IMR-90 (cell line): ENCODE data around the gene STXBP4. TPM values are rescaled to one million over a fixed set of nuclear protein-coding genes. Genes with fewer than 3 reads are reported as not detected.

ENCODE experiments used
- ATAC-seq: fragments of 200-7000 bp; cut with Tn5 transposase; 2 replicates; pipeline ENCODE4 v1.9.1; 2020; ENCODE audit warnings: low read depth, mild to moderate bottlenecking, moderate library complexity
- BruUV-seq: library from RNA; stranded (reverse); fragments of 400-500 nt; replicated peaks from 2 replicates; lab custom pipeline; 2021; lab: Mats Ljungman, UMichigan
- CTCF ChIA-PET: fragments of 300-600 bp; formaldehyde crosslinking; extraction: SDS; loops from one replicate; lab custom pipeline; 2021; ENCODE audit warnings: antibody characterized with exemption; lab: Yijun Ruan, JAX
- POLR2A ChIA-PET: fragments of 300-600 bp; sonication (Branson Sonifier 250); formaldehyde crosslinking; loops from one replicate; lab custom pipeline; 2022; ENCODE audit warnings: antibody characterized with exemption; ENCODE audit not compliant: unreplicated experiment; lab: Charles Lee
- DNase-seq: peaks from one replicate; pipeline ENCODE4 v3.0.0; 2013
- H2AFZ ChIP-seq: replicated peaks from 2 replicates; pipeline ENCODE3; 2013; ENCODE audit warnings: low read length, mild to moderate bottlenecking; ENCODE audit not compliant: poor library complexity
- H2AK5ac ChIP-seq: 2 replicates; pipeline ENCODE4 v1.6.1; 2013; ENCODE audit warnings: low read depth, low read length, inconsistent platforms
- H2AK9ac ChIP-seq: replicated peaks from 2 replicates; pipeline ENCODE3; 2013; ENCODE audit warnings: mild to moderate bottlenecking, low read depth, low read length, moderate library complexity; ENCODE audit not compliant: poor library complexity
- H2BK120ac ChIP-seq: 2 replicates; pipeline ENCODE4 v1.6.1; 2013; ENCODE audit warnings: low read depth, low read length, inconsistent platforms
- H2BK15ac ChIP-seq: 3 replicates; pipeline ENCODE4 v1.6.1; 2013; ENCODE audit warnings: low read depth, low read length, inconsistent platforms
- H2BK20ac ChIP-seq: 2 replicates; pipeline ENCODE4 v1.6.1; 2013; ENCODE audit warnings: low read depth, mild to moderate bottlenecking, inconsistent platforms, low read length, moderate library complexity
- H2BK5ac ChIP-seq: 2 replicates; pipeline ENCODE4 v1.6.1; 2013; ENCODE audit warnings: mild to moderate bottlenecking, low read depth, low read length, inconsistent platforms; ENCODE audit not compliant: poor library complexity, severe bottlenecking
- H3K14ac ChIP-seq: replicated peaks from 2 replicates; pipeline ENCODE4 v1.6.1; 2013; ENCODE audit warnings: low read depth, low read length, inconsistent platforms
- H3K18ac ChIP-seq: 2 replicates; pipeline ENCODE4 v1.6.1; 2013; ENCODE audit warnings: low read depth, low read length, control low read depth
- H3K23ac ChIP-seq: 2 replicates; pipeline ENCODE4 v1.6.1; 2013; ENCODE audit warnings: low read depth, low read length, inconsistent platforms
- H3K27ac ChIP-seq: 2 replicates; pipeline ENCODE4 v1.5.1; 2013; ENCODE audit warnings: mild to moderate bottlenecking, control low read depth, low read length; ENCODE audit not compliant: insufficient read depth
- H3K27me3 ChIP-seq: 2 replicates; pipeline ENCODE4 v1.6.1; 2013; ENCODE audit warnings: low read length; ENCODE audit not compliant: control insufficient read depth, insufficient read depth
- H3K36me3 ChIP-seq: 2 replicates; pipeline ENCODE4 v1.6.1; 2013; ENCODE audit warnings: low read length, mixed read lengths; ENCODE audit not compliant: control insufficient read depth, insufficient read depth
- H3K4ac ChIP-seq: 2 replicates; pipeline ENCODE4 v1.6.1; 2013; ENCODE audit warnings: low read depth, low read length, inconsistent platforms
- H3K4me1 ChIP-seq: 2 replicates; pipeline ENCODE4 v1.6.1; 2013; ENCODE audit warnings: low read length, mixed read lengths; ENCODE audit not compliant: control insufficient read depth, insufficient read depth
- H3K4me2 ChIP-seq: 2 replicates; pipeline ENCODE4 v1.6.1; 2013; ENCODE audit warnings: low read depth, mild to moderate bottlenecking, control low read depth, low read length, moderate library complexity
- H3K4me3 ChIP-seq: 2 replicates; pipeline ENCODE4 v1.5.1; 2013; ENCODE audit warnings: low read depth, mild to moderate bottlenecking, control low read depth, low read length, moderate library complexity; ENCODE audit not compliant: insufficient read depth
- H3K56ac ChIP-seq: 2 replicates; pipeline ENCODE4 v1.6.1; 2013; ENCODE audit warnings: low read length, inconsistent platforms; ENCODE audit not compliant: insufficient read depth; ENCODE audit errors: extremely low read depth
- H3K79me1 ChIP-seq, 2 experiments: 2 replicates each; pipeline ENCODE4 v1.6.1; 2013; ENCODE audit warnings: low read length in 2 of 2, inconsistent platforms in 1 of 2, low read depth in 1 of 2
- H3K9ac ChIP-seq: 2 replicates; pipeline ENCODE4 v1.6.1; 2013; ENCODE audit warnings: low read depth, low read length, control low read depth
- H3K9me1 ChIP-seq: 2 replicates; pipeline ENCODE4 v1.6.1; 2013; ENCODE audit warnings: low read length, inconsistent platforms; ENCODE audit not compliant: insufficient read depth
- H3K9me3 ChIP-seq: 2 replicates; pipeline ENCODE4 v1.6.1; 2013; ENCODE audit warnings: low read length; ENCODE audit not compliant: control insufficient read depth, insufficient read depth
- H4K20me1 ChIP-seq: 2 replicates; pipeline ENCODE4 v1.6.1; 2013; ENCODE audit warnings: low read length, inconsistent platforms; ENCODE audit not compliant: insufficient read depth
- H4K5ac ChIP-seq: 2 replicates; pipeline ENCODE4 v1.6.1; 2013; ENCODE audit warnings: mild to moderate bottlenecking, low read depth, low read length, control low read depth
- H4K8ac ChIP-seq, 2 experiments: 2 replicates each; pipeline ENCODE4 v1.6.1; 2013; ENCODE audit warnings: low read depth in 2 of 2, low read length in 2 of 2, control low read depth in 1 of 2, inconsistent platforms in 1 of 2
- H4K91ac ChIP-seq: 2 replicates; pipeline ENCODE4 v1.6.1; 2013; ENCODE audit warnings: low read depth, low read length, inconsistent platforms; ENCODE audit not compliant: insufficient read depth
- BHLHE40 ChIP-seq: fragments of 150-350 bp; IDR thresholded peaks from 2 replicates; pipeline ENCODE4 v1.6.1; 2016; ENCODE audit warnings: mild to moderate bottlenecking, low read depth, low read length
- CEBPB ChIP-seq: IDR thresholded peaks from 2 replicates; pipeline ENCODE4 v1.6.1; 2012; ENCODE audit warnings: low read depth, low read length, improper control_type of control experiment
- CHD1 ChIP-seq: IDR thresholded peaks from 2 replicates; pipeline ENCODE4 v1.6.1; 2012; ENCODE audit warnings: low read depth, low read length, improper control_type of control experiment
- ELK1 ChIP-seq: fragments of 150-350 bp; IDR thresholded peaks from 2 replicates; pipeline ENCODE4 v1.6.1; 2016; ENCODE audit warnings: low read depth, mild to moderate bottlenecking, low read length, moderate library complexity, borderline replicate concordance
- MAFK ChIP-seq: IDR thresholded peaks from 2 replicates; pipeline ENCODE4 v1.6.1; 2012; ENCODE audit warnings: low read depth, low read length, improper control_type of control experiment
- MAZ ChIP-seq: IDR thresholded peaks from 2 replicates; pipeline ENCODE4 v1.6.1; 2012; ENCODE audit warnings: low read depth, mild to moderate bottlenecking, low read length, improper control_type of control experiment, moderate library complexity, borderline replicate concordance
- MXI1 ChIP-seq: IDR thresholded peaks from 2 replicates; pipeline ENCODE4 v1.6.1; 2012; ENCODE audit warnings: low read depth, mild to moderate bottlenecking, low read length, moderate library complexity, borderline replicate concordance
- NFE2L2 ChIP-seq: fragments of 150-350 bp; IDR thresholded peaks from 2 replicates; pipeline ENCODE4 v1.6.1; 2016; ENCODE audit warnings: low read depth, mild to moderate bottlenecking, low read length
- POLR2A ChIP-seq: IDR thresholded peaks from 2 replicates; pipeline ENCODE4 v1.6.1; 2012; ENCODE audit warnings: mild to moderate bottlenecking, low read depth, low read length
- SMC3 ChIP-seq: fragments of 150-350 bp; IDR thresholded peaks from 2 replicates; pipeline ENCODE4 v1.6.1; 2016; ENCODE audit warnings: low read depth, mild to moderate bottlenecking, antibody characterized with exemption, low read length, moderate library complexity
- WGBS, 2 experiments: methylation state at CpG; one replicate each; pipeline versions ENCODE4 v1.1.5 to v1.1.7; 2013; ENCODE audit warnings: missing lambda C conversion rate in 2 of 2; ENCODE audit not compliant: insufficient read length in 1 of 2; ENCODE audit errors: extremely low coverage in 2 of 2; 5-methylcytosine and 5-hydroxymethylcytosine counted together
- dilution Hi-C: fragments of 300-500 bp; cut with HindIII; formaldehyde crosslinking; loops from one replicate; pipeline ENCODE4 v1.14.3; 2018; ENCODE audit warnings: low sequenced_read_pairs; ENCODE audit not compliant: unreplicated experiment
- in situ Hi-C: fragments of 300-500 bp; cut with MboI; formaldehyde crosslinking; loops from 3 replicates; pipeline ENCODE4 v1.14.3; 2019; ENCODE audit warnings: low sequenced_read_pairs, inconsistent platforms, mixed read lengths
- intact Hi-C: fragments of 100-400 bp; cut with micrococcal nuclease; formaldehyde crosslinking; loops from 2 replicates; pipeline ENCODE4 v1.10.0; 2022
- polyA plus RNA-seq, 3 experiments: library from polyadenylated mRNA; depleted of rRNA; stranded (reverse); fragments of >200 nt; gene quantifications; 2 replicates each; pipeline ENCODE4 v1.2.3, GENCODE V29; 2012; ENCODE audit warnings: low replicate concordance in 1 of 3
- total RNA-seq: library from RNA; depleted of rRNA; stranded (reverse); fragments of >200 nt; gene quantifications from 2 replicates; pipeline ENCODE4 v1.2.3, GENCODE V29; 2012

Gene STXBP4
- total and polyA plus RNA-seq, 2 of the 4 experiments (the other 2 are of a cell fraction): 4.1 to 20.4 TPM

- no peaks in the 10 kb centered on the region for H3K9me3 ChIP-seq
- TF ChIP-seq MAFK: no peak
- no peak for TF ChIP-seq CEBPB
- no peak for TF ChIP-seq SMC3
- no peak for TF ChIP-seq BHLHE40
- TF ChIP-seq CHD1: no peak
- no peak for TF ChIP-seq NFE2L2
- TF ChIP-seq ELK1: no peak
- no peak for TF ChIP-seq POLR2A
- TF ChIP-seq MXI1: no peak
- TF ChIP-seq MAZ: no peak
- CTCF ChIA-PET: no interaction called here
- H2BK5ac ChIP-seq: no peak overlapping the region
- H3K4me1 ChIP-seq: no peaks in the 10 kb centered on the region
- H2BK20ac ChIP-seq: no peak overlapping the region
- H3K9ac ChIP-seq: no peak overlapping the region
- H3K56ac ChIP-seq: no peak overlapping the region
- no CpG with 5 or more reads among the region's 1 CpG for WGBS, 2 experiments
- no peak overlapping the region for H2BK120ac ChIP-seq
- no peaks in the 10 kb centered on the region for H3K79me1 ChIP-seq
- no peaks in the 10 kb centered on the region for H4K20me1 ChIP-seq
- no peak overlapping the region for H4K5ac ChIP-seq
- H4K8ac ChIP-seq: no peak overlapping the region
- intact Hi-C loops (no loop called here), in situ Hi-C loops (no loop called here), dilution Hi-C loops (no loop called here)
- H2AK9ac ChIP-seq: no peak overlapping the region
- H3K27ac ChIP-seq: no peak overlapping the region
- ATAC-seq: no peak
- DNase-seq: no peak
- H2BK15ac ChIP-seq: no peak overlapping the region
- H2AK5ac ChIP-seq: no peak overlapping the region
- H3K27me3 ChIP-seq: no peaks in the 10 kb centered on the region
- no peaks in the 10 kb centered on the region for H3K36me3 ChIP-seq
- H3K9me1 ChIP-seq: no peaks in the 10 kb centered on the region
- H2AFZ ChIP-seq: no peak overlapping the region
- no TSS peak for BruUV-seq
- H3K4me3 ChIP-seq: no peak overlapping the region
- no peak overlapping the region for H4K91ac ChIP-seq
- no peak overlapping the region for H3K18ac ChIP-seq
- no peak overlapping the region for H3K23ac ChIP-seq
- POLR2A ChIA-PET: no interaction called here
- no peak overlapping the region for H3K4ac ChIP-seq
- no peak overlapping the region for H3K4me2 ChIP-seq
- H3K14ac ChIP-seq: no peak overlapping the region
These were observed 130.2 kb downstream of the STXBP4 start for GRCh38 chr17:55098765-55099164.
